Ishikawa (cell line): ENCODE results near the gene FSTL1.

Experiments
- CEBPB ChIP-seq: IDR thresholded peaks from 2 replicates; pipeline ENCODE4 v1.6.1; 2012
- CREB1 ChIP-seq: IDR thresholded peaks from 2 replicates; pipeline ENCODE4 v1.6.1; 2012; ENCODE audit warnings: low read depth
- EGR1 ChIP-seq: IDR thresholded peaks from 2 replicates; pipeline ENCODE4 v1.6.1; 2012
- EP300 ChIP-seq: IDR thresholded peaks from 2 replicates; pipeline ENCODE4 v1.6.1; 2012; ENCODE audit warnings: borderline replicate concordance
- FOXM1 ChIP-seq: IDR thresholded peaks from 2 replicates; pipeline ENCODE4 v1.6.1; 2012; ENCODE audit warnings: low read depth, borderline replicate concordance
- MAX ChIP-seq: IDR thresholded peaks from 2 replicates; pipeline ENCODE4 v1.6.1; 2012
- NFIC ChIP-seq: IDR thresholded peaks from 2 replicates; pipeline ENCODE4 v1.6.1; 2012
- RAD21 ChIP-seq: IDR thresholded peaks from 2 replicates; pipeline ENCODE4 v1.6.1; 2012; ENCODE audit warnings: low read depth
- REST ChIP-seq: IDR thresholded peaks from 2 replicates; pipeline ENCODE4 v1.6.1; 2012; ENCODE audit warnings: low read depth, mild to moderate bottlenecking
- TAF1 ChIP-seq: IDR thresholded peaks from 2 replicates; pipeline ENCODE4 v1.6.1; 2012; ENCODE audit warnings: low read depth, mild to moderate bottlenecking
- TCF12 ChIP-seq: IDR thresholded peaks from 2 replicates; pipeline ENCODE4 v1.6.1; 2012; ENCODE audit warnings: low read depth
- TEAD4 ChIP-seq: IDR thresholded peaks from 2 replicates; pipeline ENCODE4 v1.6.1; 2012
- USF1 ChIP-seq: IDR thresholded peaks from 2 replicates; pipeline ENCODE4 v1.6.1; 2012
- YY1 ChIP-seq: IDR thresholded peaks from 2 replicates; pipeline ENCODE4 v1.6.1; 2012; ENCODE audit warnings: low read depth
- ZBTB7A ChIP-seq: IDR thresholded peaks from 2 replicates; pipeline ENCODE4 v1.6.1; 2012; ENCODE audit warnings: low read depth

Gene FSTL1

GRCh38 chr3:120475722-120476377 lies 25.1 kb upstream of the FSTL1 start:
- TF ChIP-seq EGR1: no peak
- no peak for TF ChIP-seq TEAD4
- TF ChIP-seq EP300: no peak
- TF ChIP-seq MAX: no peak
- no peak for TF ChIP-seq FOXM1
- no peak for TF ChIP-seq REST
- TF ChIP-seq TCF12: no peak
- no peak for TF ChIP-seq CREB1
- no peak for TF ChIP-seq ZBTB7A
- no peak for TF ChIP-seq USF1
- TF ChIP-seq TAF1: no peak
- TF ChIP-seq RAD21: no peak
- no peak for TF ChIP-seq YY1
- no peak for TF ChIP-seq NFIC
- TF ChIP-seq CEBPB: no peak

GRCh38 chr3:120473896-120474675 lies 23.3 kb upstream of the FSTL1 start:
- TF ChIP-seq CEBPB: no peak
- no peak for TF ChIP-seq EP300
- TF ChIP-seq TAF1: no peak
- TF ChIP-seq ZBTB7A: no peak
- no peak for TF ChIP-seq USF1
- TF ChIP-seq MAX: no peak
- no peak for TF ChIP-seq RAD21
- TF ChIP-seq YY1: no peak
- TF ChIP-seq REST: no peak
- no peak for TF ChIP-seq FOXM1
- TF ChIP-seq EGR1: no peak
- no peak for TF ChIP-seq CREB1
- no peak for TF ChIP-seq TCF12
- TF ChIP-seq NFIC: no peak
- TF ChIP-seq TEAD4: no peak

GRCh38 chr3:120473389-120473788 lies 22.6 kb upstream of the FSTL1 start:
- TF ChIP-seq EP300: no peak
- no peak for TF ChIP-seq CEBPB
- TF ChIP-seq ZBTB7A: no peak
- no peak for TF ChIP-seq TAF1
- no peak for TF ChIP-seq USF1
- no peak for TF ChIP-seq EGR1
- TF ChIP-seq RAD21: no peak
- TF ChIP-seq REST: no peak
